Transverse colon (tissue), 4 donors: ENCODE results near the gene DPYD.

Experiments
- CTCF ChIP-seq, 5 experiments: fragments of 200-600 bp in 3 of 5; fragments of 450-650 bp in 2 of 5; sonication (generic) in 3 of 5; IDR thresholded peaks; 1 replicate in 2 of 5; 2 replicates in 3 of 5; pipeline ENCODE4 v1.5.1; 2016 to 2017; ENCODE audit warnings: antibody characterized with exemption in 5 of 5, inconsistent platforms in 3 of 5, mild to moderate bottlenecking in 2 of 5, moderate library complexity in 1 of 5
- POLR2A ChIP-seq: fragments of 450-650 bp; IDR thresholded peaks from one replicate; pipeline ENCODE4 v1.6.1; 2016; ENCODE audit warnings: antibody characterized with exemption, mild to moderate bottlenecking, moderate library complexity
- POLR2AphosphoS5 ChIP-seq, 3 donors: sonication (generic); formaldehyde crosslinking; IDR thresholded peaks; one replicate each; pipeline ENCODE4 v1.6.1; 2016; ENCODE audit warnings: antibody characterized with exemption in 3 of 3

- no peak for TF ChIP-seq CTCF (IDR thresholded peaks at IDR 0.05)
- TF ChIP-seq POLR2A, result no peak
- TF ChIP-seq POLR2AphosphoS5 (IDR thresholded peaks at IDR 0.05), result no peak
Observed at GRCh38 chr1:97834899-97835298, 85.9 kb downstream of the DPYD start.
